Measurements from ENCODE around the gene PDS5B. TPM values are rescaled to one million over a fixed set of nuclear protein-coding genes. Genes with fewer than 3 reads are reported as not detected.

PDS5B gene
- total and polyA plus RNA-seq, 2 experiments from 2014 or later = 13.4 to 14.2 TPM

DNA sequence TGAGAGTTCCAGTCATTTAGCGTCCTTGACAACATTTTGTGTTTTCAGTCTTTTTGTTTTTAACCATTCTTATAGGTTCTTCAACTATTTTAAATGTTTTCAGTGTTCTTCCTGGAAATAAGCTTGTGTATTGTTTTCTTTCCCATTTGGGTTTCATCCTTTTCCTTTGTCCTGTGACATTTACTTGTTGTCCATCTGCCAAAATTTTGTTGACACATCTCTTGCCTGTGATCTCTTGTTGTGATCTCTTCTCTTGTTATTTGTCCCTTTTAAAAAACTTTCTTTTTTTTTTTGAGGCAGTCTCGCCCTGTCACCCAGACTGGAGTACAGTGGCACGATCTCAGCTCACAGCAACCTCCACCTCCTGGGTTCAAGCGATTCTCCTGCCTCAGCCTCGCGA lies 96.5 kb downstream of the PDS5B start:
- WGBS, 2 experiments (ENCODE audit: low coverage in 1 of 2, low lambda C conversion rate in 2 of 2, missing lambda C conversion rate in 2 of 2) = 94 to 98% methylated on average over 6 of the region's 6 CpGs
- H3K4me2 ChIP-seq (ENCODE audit: unreplicated experiment) = no peak overlapping the region
- H3K27me3 ChIP-seq (replicated peaks; ENCODE audit: insufficient read depth) = no peaks in the 10 kb centered on the region
- peaks cover 6% of the 10 kb centered on the region; the same call in 1 of the 2 replicates for H3K36me3 ChIP-seq (ENCODE audit: low read depth)
- H3K9me2 ChIP-seq (ENCODE audit: insufficient read depth) = no peaks in the 10 kb centered on the region
- no peak overlapping the region for H3K4me3 ChIP-seq
- DNase-seq = no peak
- H2AFZ ChIP-seq = no peak overlapping the region
- H3K79me2 ChIP-seq (ENCODE audit: insufficient read depth) = no peaks in the 10 kb centered on the region
- in situ Hi-C loops (cut with MboI) = no loop called here
- no peaks in the 10 kb centered on the region for H3F3A ChIP-seq (ENCODE audit: insufficient read depth)
- no peak overlapping the region for H3K27ac ChIP-seq
- no peak for TF ChIP-seq EZH2phosphoT487 (IDR thresholded peaks at IDR 0.05; ENCODE audit: insufficient read depth, low read depth)
- TF ChIP-seq EZH2 (IDR thresholded peaks at IDR 0.05; ENCODE audit: insufficient read depth, poor library complexity, severe bottlenecking) = no peak
- no peaks in the 10 kb centered on the region for H4K20me1 ChIP-seq (ENCODE audit: insufficient read depth)
- no peaks in the 10 kb centered on the region for H3K9me3 ChIP-seq (ENCODE audit: low read depth)
- no peaks in the 10 kb centered on the region for H3K4me1 ChIP-seq (ENCODE audit: insufficient read depth)
- H3K9ac ChIP-seq = no peak overlapping the region

GRCh38 chr13:32687275-32687674 lies 101.0 kb downstream of the PDS5B start:
- no peak for TF ChIP-seq EZH2 (IDR thresholded peaks at IDR 0.05; ENCODE audit: insufficient read depth, poor library complexity, severe bottlenecking)
- no peak for TF ChIP-seq EZH2phosphoT487 (IDR thresholded peaks at IDR 0.05; ENCODE audit: insufficient read depth, low read depth)
- H3K79me2 ChIP-seq (ENCODE audit: insufficient read depth) = no peaks in the 10 kb centered on the region
- 92 to 98% methylated on average over 2 of the region's 2 CpGs for WGBS, 2 experiments (ENCODE audit: low coverage in 1 of 2, low lambda C conversion rate in 2 of 2, missing lambda C conversion rate in 2 of 2)

GRCh38 chr13:32695602-32696250 lies 109.5 kb downstream of the PDS5B start:
- Histone ChIP-seq H3K36me3 (ENCODE audit: low read depth) (no peaks in the 10 kb centered on the region), H2AFZ (no peak overlapping the region), H3K4me3 (no peak overlapping the region), H3K9me2 (ENCODE audit: insufficient read depth) (no peaks in the 10 kb centered on the region), H4K20me1 (ENCODE audit: insufficient read depth) (no peaks in the 10 kb centered on the region), H3K9ac (no peak overlapping the region), H3K9me3 (ENCODE audit: low read depth) (no peaks in the 10 kb centered on the region), H3K4me2 (ENCODE audit: unreplicated experiment) (no peak overlapping the region), H3K79me2 (ENCODE audit: insufficient read depth) (no peaks in the 10 kb centered on the region), H3K27ac (no peak overlapping the region), H3F3A (ENCODE audit: insufficient read depth) (no peaks in the 10 kb centered on the region), H3K4me1 (ENCODE audit: insufficient read depth) (no peaks in the 10 kb centered on the region), H3K27me3 (replicated peaks; ENCODE audit: insufficient read depth) (no peaks in the 10 kb centered on the region)
- no peak for DNase-seq
- in situ Hi-C loops (cut with MboI) = no loop called here
- TF ChIP-seq EZH2phosphoT487 (IDR thresholded peaks at IDR 0.05; ENCODE audit: insufficient read depth, low read depth) = no peak
- no peak for TF ChIP-seq EZH2 (IDR thresholded peaks at IDR 0.05; ENCODE audit: insufficient read depth, poor library complexity, severe bottlenecking)
- 80 to 92% methylated on average over 2 of the region's 2 CpGs for WGBS, 2 experiments (ENCODE audit: low coverage in 1 of 2, low lambda C conversion rate in 2 of 2, missing lambda C conversion rate in 2 of 2)

More at GRCh38 chr13:32687275-32687674, 101.0 kb downstream of the PDS5B start:
- no peaks in the 10 kb centered on the region for H3F3A ChIP-seq (ENCODE audit: insufficient read depth)
- DNase-seq = no peak
- H3K27me3 ChIP-seq (replicated peaks; ENCODE audit: insufficient read depth) = no peaks in the 10 kb centered on the region
- H4K20me1 ChIP-seq (ENCODE audit: insufficient read depth) = no peaks in the 10 kb centered on the region
- H3K9ac ChIP-seq = no peak overlapping the region
- no peaks in the 10 kb centered on the region for H3K9me3 ChIP-seq (ENCODE audit: low read depth)
- no peaks in the 10 kb centered on the region for H3K4me1 ChIP-seq (ENCODE audit: insufficient read depth)
- no peaks in the 10 kb centered on the region for H3K9me2 ChIP-seq (ENCODE audit: insufficient read depth)
- no peak overlapping the region for H3K27ac ChIP-seq
- H3K4me3 ChIP-seq = no peak overlapping the region
- H2AFZ ChIP-seq = no peak overlapping the region
- no peak overlapping the region for H3K4me2 ChIP-seq (ENCODE audit: unreplicated experiment)
- H3K36me3 ChIP-seq (ENCODE audit: low read depth) = peaks cover 13% of the 10 kb centered on the region; the same call in 1 of the 2 replicates
- in situ Hi-C loops (cut with MboI) = no loop called here

DNA sequence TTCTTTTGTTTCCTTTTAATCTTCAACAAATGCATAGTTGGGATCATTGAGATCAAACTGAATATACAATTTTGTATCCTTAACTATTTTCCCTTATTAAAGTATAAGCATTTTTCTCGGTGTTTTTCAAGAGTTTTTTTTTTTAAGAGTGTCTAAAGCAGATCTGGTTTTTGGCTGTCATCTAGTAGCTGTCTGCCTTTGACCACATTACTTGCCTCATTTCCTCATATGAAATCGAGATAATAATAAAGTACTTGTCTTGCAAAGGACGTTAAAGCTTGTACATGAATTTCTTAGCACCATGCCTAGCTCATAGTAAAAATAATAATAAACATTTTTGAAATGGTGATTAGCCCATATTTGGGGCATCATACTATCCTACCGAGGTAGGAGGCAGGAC lies 121.2 kb downstream of the PDS5B start:
- no peaks in the 10 kb centered on the region for H3K27me3 ChIP-seq (replicated peaks; ENCODE audit: insufficient read depth)
- no peaks in the 10 kb centered on the region for H3K9me2 ChIP-seq (ENCODE audit: insufficient read depth)
- H3K4me3 ChIP-seq = no peak overlapping the region
- H3K4me2 ChIP-seq (ENCODE audit: unreplicated experiment) = no peak overlapping the region
- H3F3A ChIP-seq (ENCODE audit: insufficient read depth) = no peaks in the 10 kb centered on the region
- no peaks in the 10 kb centered on the region for H3K79me2 ChIP-seq (ENCODE audit: insufficient read depth)
- H3K4me1 ChIP-seq (ENCODE audit: insufficient read depth) = no peaks in the 10 kb centered on the region
- H2AFZ ChIP-seq = no peak overlapping the region
- H3K27ac ChIP-seq = no peak overlapping the region
- no peaks in the 10 kb centered on the region for H3K9me3 ChIP-seq (ENCODE audit: low read depth)
- 97 to 98% methylated on average over 4 of the region's 4 CpGs for WGBS, 2 experiments (ENCODE audit: low coverage in 1 of 2, low lambda C conversion rate in 2 of 2, missing lambda C conversion rate in 2 of 2)
- peaks cover 26% of the 10 kb centered on the region for H3K36me3 ChIP-seq (ENCODE audit: low read depth)
- in situ Hi-C loops (cut with MboI) = no loop called here
- DNase-seq = no peak
- TF ChIP-seq EZH2phosphoT487 (IDR thresholded peaks at IDR 0.05; ENCODE audit: insufficient read depth, low read depth) = no peak
- no peak for TF ChIP-seq EZH2 (IDR thresholded peaks at IDR 0.05; ENCODE audit: insufficient read depth, poor library complexity, severe bottlenecking)
- no peaks in the 10 kb centered on the region for H4K20me1 ChIP-seq (ENCODE audit: insufficient read depth)
- H3K9ac ChIP-seq = no peak overlapping the region
